AG04450 (cell line): Measurements from ENCODE around the gene CALML3. TPM values are rescaled to one million over a fixed set of nuclear protein-coding genes. Genes with fewer than 3 reads are reported as not detected.
A peak's percentile ranks its signal among the peaks of the same experiment; 100 is the strongest.

Experiments used
- CTCF ChIA-PET: fragments of 300-600, 350-600 bp; formaldehyde crosslinking; extraction: SDS; loops from one replicate; lab custom pipeline; 2022; ENCODE audit warnings: antibody characterized with exemption, inconsistent platforms; lab: Charles Lee
- POLR2A ChIA-PET: fragments of 350-600 bp; formaldehyde crosslinking; extraction: SDS; loops from one replicate; lab custom pipeline; 2021; ENCODE audit warnings: antibody characterized with exemption, inconsistent platforms; lab: Yijun Ruan, JAX
- DNase-seq: peaks from one replicate; pipeline ENCODE4 v3.0.0-alpha.2; 2011; ENCODE audit warnings: low read depth, low spot score
- H3K27ac ChIP-seq: one replicate; pipeline ENCODE4 v1.5.1; 2012; ENCODE audit warnings: low read depth, low read length, control low read depth
- H3K27me3 ChIP-seq: one replicate; pipeline ENCODE4 v1.6.0; 2012; ENCODE audit warnings: low read length; ENCODE audit not compliant: control insufficient read depth, insufficient read depth
- H3K4me3 ChIP-seq: 2 replicates; pipeline ENCODE4 v1.5.1; 2011; ENCODE audit warnings: mild to moderate bottlenecking, low read depth, low read length, control low read depth
- H3K9me3 ChIP-seq: 2 replicates; pipeline ENCODE4 v1.5.1; 2012; ENCODE audit warnings: low read length; ENCODE audit not compliant: control insufficient read depth, insufficient read depth
- CTCF ChIP-seq: IDR thresholded peaks from 2 replicates; pipeline ENCODE4 v1.5.1; 2011; ENCODE audit warnings: low read depth, low read length, control low read depth, inconsistent platforms
- polyA plus RNA-seq: library from polyadenylated mRNA; depleted of rRNA; stranded (reverse); fragments of >200 nt; gene quantifications from 2 replicates; pipeline ENCODE4 v1.2.3, GENCODE V29; 2011

The CALML3 gene
- polyA plus RNA-seq, 1 experiment = not detected

GRCh38 chr10:5544216-5544805, 19.6 kb downstream of the CALML3 start:
- CTCF ChIA-PET = no interaction called here
- Histone ChIP-seq H3K9me3 (peaks cover 10% of the 10 kb centered on the region), H3K27me3 (no peaks in the 10 kb centered on the region), H3K27ac (no peak overlapping the region), H3K4me3 (no peak overlapping the region)
- POLR2A ChIA-PET = no interaction called here
- no peak for TF ChIP-seq CTCF
- no peak for DNase-seq

GRCh38 chr10:5545011-5545410, 20.2 kb downstream of the CALML3 start:
- ChIA-PET CTCF (no interaction called here), POLR2A (interaction anchor here (1.0 kb wide), 1 partner anchor 9 kb away, joined by 7 read pairs; no protein-coding TSS in a partner anchor)
- Histone ChIP-seq H3K27ac (peak overlapping the region; percentile 92), H3K27me3 (no peaks in the 10 kb centered on the region), H3K4me3 (no peak overlapping the region), H3K9me3 (peaks cover 15% of the 10 kb centered on the region)
- no peak for TF ChIP-seq CTCF
- DNase-seq = no peak

- Histone ChIP-seq H3K27ac (peak overlapping the region; percentile 92), H3K27me3 (no peaks in the 10 kb centered on the region), H3K4me3 (no peak overlapping the region), H3K9me3 (peaks cover 16% of the 10 kb centered on the region)
- DNase-seq = no peak
- ChIA-PET POLR2A (interaction anchor here (1.0 kb wide), 1 partner anchor 10 kb away, joined by 7 read pairs; no protein-coding TSS in a partner anchor), CTCF (no interaction called here)
- no peak for TF ChIP-seq CTCF
Measured at GRCh38 chr10:5545426-5545777, 20.6 kb downstream of the CALML3 start.

- H3K27me3 ChIP-seq = no peaks in the 10 kb centered on the region
- H3K9me3 ChIP-seq = peaks cover 10% of the 10 kb centered on the region
- TF ChIP-seq CTCF = no peak
- POLR2A ChIA-PET = interaction anchor here (0.9 to 1.0 kb wide), 2 partner anchors 10 to 84 kb away, joined by 5 to 7 read pairs; no protein-coding TSS in a partner anchor
- CTCF ChIA-PET = no interaction called here
- H3K4me3 ChIP-seq = no peak overlapping the region
- peak; percentile 85 for DNase-seq
- H3K27ac ChIP-seq = peak overlapping the region; percentile 92
Measured at GRCh38 chr10:5545778-5546710, 21.3 kb downstream of the CALML3 start.
